Hepatocyte (in vitro differentiated cells): ENCODE data around the gene TMPRSS4. TPM values are rescaled to one million over a fixed set of nuclear protein-coding genes. Genes with fewer than 3 reads are reported as not detected.

Experiments
- DNase-seq: peaks from one replicate; pipeline ENCODE4 v3.0.0-alpha.2; 2016; ENCODE audit warnings: low spot score
- H2AFZ ChIP-seq: fragments of 200-600 bp; sonication (generic); 2 replicates; pipeline ENCODE4 v1.6.0; 2016; ENCODE audit warnings: antibody characterized with exemption, mild to moderate bottlenecking
- H3K27ac ChIP-seq: fragments of 200-600 bp; sonication (generic); 2 replicates; pipeline ENCODE4 v1.5.1; 2016; ENCODE audit warnings: mild to moderate bottlenecking
- H3K27me3 ChIP-seq: fragments of 200-600 bp; sonication (generic); 2 replicates; pipeline ENCODE4 v1.6.1; 2016
- H3K36me3 ChIP-seq: fragments of 200-600 bp; sonication (generic); replicated peaks from 2 replicates; pipeline ENCODE4 v1.5.1; 2016; ENCODE audit warnings: low read depth; ENCODE audit not compliant: insufficient read depth
- H3K4me1 ChIP-seq: fragments of 200-600 bp; sonication (generic); 2 replicates; pipeline ENCODE4 v1.5.1; 2016; ENCODE audit warnings: mild to moderate bottlenecking, moderate library complexity; ENCODE audit not compliant: insufficient read depth
- H3K4me2 ChIP-seq: fragments of 200-600 bp; sonication (generic); 2 replicates; pipeline ENCODE4 v1.6.0; 2016
- H3K4me3 ChIP-seq: fragments of 200-600 bp; sonication (generic); 2 replicates; pipeline ENCODE4 v1.5.1; 2016; ENCODE audit warnings: mild to moderate bottlenecking
- H3K79me2 ChIP-seq: fragments of 200-600 bp; sonication (generic); 2 replicates; pipeline ENCODE4 v1.6.0; 2017; ENCODE audit warnings: mild to moderate bottlenecking
- H3K9me2 ChIP-seq: fragments of 200-600 bp; sonication (generic); replicated peaks from 2 replicates; pipeline ENCODE4 v1.6.0; 2017; ENCODE audit warnings: mild to moderate bottlenecking; ENCODE audit not compliant: insufficient read depth
- H3K9me3 ChIP-seq: fragments of 200-600 bp; sonication (generic); 2 replicates; pipeline ENCODE4 v1.5.1; 2016; ENCODE audit warnings: low read depth, mild to moderate bottlenecking
- H4K20me1 ChIP-seq: fragments of 200-600 bp; sonication (generic); 2 replicates; pipeline ENCODE4 v1.6.0; 2016; ENCODE audit warnings: mild to moderate bottlenecking; ENCODE audit not compliant: insufficient read depth, poor library complexity, severe bottlenecking
- CTCF ChIP-seq: fragments of 200-600 bp; sonication (generic); IDR thresholded peaks from 2 replicates; pipeline ENCODE4 v1.5.1; 2016; ENCODE audit warnings: antibody characterized with exemption, mild to moderate bottlenecking; ENCODE audit not compliant: poor library complexity
- EZH2 ChIP-seq: fragments of 200-600 bp; sonication (generic); IDR thresholded peaks from 2 replicates; pipeline ENCODE4 v1.6.1; 2016; ENCODE audit warnings: antibody characterized with exemption, mild to moderate bottlenecking, borderline replicate concordance
- EZH2phosphoT487 ChIP-seq: fragments of 200-600 bp; sonication (generic); IDR thresholded peaks from one replicate; pipeline ENCODE4 v1.6.1; 2018; ENCODE audit warnings: antibody characterized with exemption, mild to moderate bottlenecking, low read depth, moderate library complexity; ENCODE audit not compliant: unreplicated experiment, severe bottlenecking
- WGBS: methylation state at CpG from one replicate; pipeline ENCODE4 v1.1.6; 2016; ENCODE audit warnings: low lambda C conversion rate; ENCODE audit errors: missing lambda C conversion rate; 5-methylcytosine and 5-hydroxymethylcytosine counted together
- polyA plus RNA-seq: library from polyadenylated mRNA; unstranded; fragments of >200 nt; fragmentation: Nextera tagmentation; extraction: Ambion mirVana; gene quantifications from 2 replicates; pipeline ENCODE4 v1.2.1, GENCODE V29; 2016
- total RNA-seq: library from RNA; depleted of rRNA; stranded (reverse); fragments of >200 nt; gene quantifications from 2 replicates; pipeline ENCODE4 v1.2.3, GENCODE V29; 2014

Gene TMPRSS4
- total and polyA plus RNA-seq, 2 experiments from 2014 or later, result 10.9 to 16.2 TPM

- no peaks in the 10 kb centered on the region for H3K9me3 ChIP-seq
- 62% methylated on average over 4 of the region's 4 CpGs for WGBS
- no peak overlapping the region for H3K27ac ChIP-seq
- H3K4me3 ChIP-seq, result no peak overlapping the region
- no peaks in the 10 kb centered on the region for H3K36me3 ChIP-seq
- no peaks in the 10 kb centered on the region for H4K20me1 ChIP-seq
- H3K4me1 ChIP-seq, result no peaks in the 10 kb centered on the region
- no peaks in the 10 kb centered on the region for H3K27me3 ChIP-seq
- TF ChIP-seq EZH2phosphoT487 (no peak), EZH2 (no peak), CTCF (no peak)
- H3K79me2 ChIP-seq, result no peaks in the 10 kb centered on the region
- H2AFZ ChIP-seq, result no peak overlapping the region
- no peak for DNase-seq
- no peaks in the 10 kb centered on the region for H3K9me2 ChIP-seq
- H3K4me2 ChIP-seq, result no peak overlapping the region
Observed at GRCh38 chr11:118105657-118106305, 28.9 kb downstream of the TMPRSS4 start.

- WGBS, result 72% methylated on average over 2 of the region's 2 CpGs
- no peak for TF ChIP-seq EZH2
- no peak for TF ChIP-seq CTCF
- no peak for TF ChIP-seq EZH2phosphoT487
- Histone ChIP-seq H3K27me3 (no peaks in the 10 kb centered on the region), H3K4me1 (peaks cover 3% of the 10 kb centered on the region), H3K4me2 (no peak overlapping the region), H3K27ac (no peak overlapping the region), H4K20me1 (no peaks in the 10 kb centered on the region), H2AFZ (no peak overlapping the region), H3K79me2 (no peaks in the 10 kb centered on the region), H3K4me3 (no peak overlapping the region), H3K9me2 (no peaks in the 10 kb centered on the region), H3K9me3 (no peaks in the 10 kb centered on the region), H3K36me3 (no peaks in the 10 kb centered on the region)
- no peak for DNase-seq
Observed at GRCh38 chr11:118106789-118107335, 30.0 kb downstream of the TMPRSS4 start.

DNA sequence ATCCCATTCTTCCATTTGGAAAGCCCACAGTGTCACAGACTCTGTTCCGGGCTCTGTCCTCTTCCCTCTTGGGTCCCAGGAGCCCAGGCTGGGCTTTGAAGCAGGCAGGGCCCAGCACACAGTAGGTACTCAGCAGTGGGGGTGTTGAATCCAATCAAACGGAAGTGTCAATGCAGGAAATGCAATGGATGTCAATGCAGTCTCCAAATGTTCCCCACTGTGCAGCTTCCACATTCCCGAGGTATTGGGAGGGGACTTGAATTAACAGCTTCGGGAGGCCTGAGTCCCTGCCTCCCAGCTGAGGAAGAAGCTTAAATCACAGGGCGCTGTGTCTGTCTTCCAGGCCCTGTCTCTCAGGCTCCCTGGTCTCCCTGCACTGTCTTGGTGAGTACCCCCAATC lies 31.6 kb downstream of the TMPRSS4 start:
- Histone ChIP-seq H4K20me1 (no peaks in the 10 kb centered on the region), H3K4me2 (no peak overlapping the region), H3K79me2 (no peaks in the 10 kb centered on the region), H2AFZ (no peak overlapping the region), H3K36me3 (no peaks in the 10 kb centered on the region), H3K9me3 (no peaks in the 10 kb centered on the region), H3K27ac (no peak overlapping the region), H3K4me3 (no peak overlapping the region), H3K4me1 (peaks cover 3% of the 10 kb centered on the region), H3K9me2 (no peaks in the 10 kb centered on the region), H3K27me3 (no peaks in the 10 kb centered on the region)
- no peak for DNase-seq
- TF ChIP-seq EZH2phosphoT487 (no peak), EZH2 (no peak), CTCF (no peak)
- WGBS, result 79% methylated on average over 5 of the region's 5 CpGs
